ENCODE results near the gene DERA.
"Not testable (repeated sequence)": the region's sequence is repeated elsewhere in the genome, so short reads cannot be mapped to it uniquely, and the experiment has no call there.

DERA gene

DNA sequence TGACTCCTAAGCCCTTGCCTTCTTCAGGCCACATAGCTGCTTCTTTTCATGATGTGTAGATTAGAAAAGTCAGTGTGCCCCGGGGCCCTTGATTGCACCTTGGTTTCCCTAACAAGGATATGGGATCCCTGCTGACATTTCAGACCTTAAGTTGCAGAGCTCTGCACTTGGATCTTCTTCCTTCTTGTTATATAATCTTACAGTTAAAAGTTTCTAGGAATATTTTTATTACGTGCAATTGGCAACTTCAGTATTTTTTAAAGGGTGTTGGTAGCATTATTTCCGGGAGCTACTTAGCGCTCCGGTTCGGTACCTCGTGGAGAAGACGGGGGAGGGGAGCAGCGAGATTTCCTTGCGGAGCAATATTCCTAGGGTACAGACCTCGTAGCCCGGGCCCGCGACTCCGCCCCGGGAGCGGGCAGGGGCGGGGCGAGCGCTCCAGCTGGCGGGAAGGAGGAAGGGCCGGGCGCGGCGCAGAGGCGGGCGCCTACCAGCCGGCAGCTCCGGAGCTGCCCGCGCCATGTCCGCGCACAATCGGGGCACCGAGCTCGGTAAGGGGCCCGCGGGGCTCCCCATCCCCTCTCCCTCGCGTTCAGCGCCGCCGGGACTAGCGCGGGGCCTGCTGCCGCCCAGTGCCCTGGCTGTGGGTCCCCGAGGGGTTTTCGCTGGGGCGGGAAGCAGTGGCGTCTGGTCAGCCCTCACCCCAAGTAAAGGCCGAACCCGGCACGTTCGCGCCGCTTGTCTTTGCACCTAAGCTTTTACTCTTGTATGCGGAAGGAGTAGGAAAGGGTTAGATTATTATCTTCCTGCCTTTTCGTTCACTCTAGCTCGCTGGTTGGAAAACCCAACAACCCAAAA lies at the start of gene DERA:
Gene DERA, plus strand, starts transcription at position 469 of the 858 bp plus-strand sequence. Its CDS starts 52 bp downstream, at position 521.
- DNase-seq = peak; percentile 58 to 70

GRCh38 chr12:15861404-15861803 lies 49.7 kb upstream of the DERA start:
- no peak for DNase-seq

DNA sequence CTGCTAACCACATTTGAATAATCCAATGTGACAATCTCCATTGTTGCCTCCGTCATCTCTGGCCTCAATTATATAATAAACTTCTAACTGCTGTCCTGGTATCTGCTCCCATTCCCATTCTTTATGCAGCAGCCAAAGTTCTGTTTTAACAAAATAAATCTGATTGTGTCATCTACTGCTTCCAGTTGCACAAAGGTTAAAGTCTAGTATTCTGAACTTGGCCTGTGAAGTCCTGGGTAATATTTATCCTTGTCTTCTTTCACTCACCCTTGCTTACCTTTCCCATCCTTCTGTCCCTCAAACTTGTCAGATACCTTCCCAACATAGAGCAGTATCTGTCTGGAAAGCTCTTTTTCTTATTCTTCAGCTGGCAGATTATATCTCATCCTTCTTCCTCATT lies 48.3 kb upstream of the DERA start:
- DNase-seq = no peak

DNA sequence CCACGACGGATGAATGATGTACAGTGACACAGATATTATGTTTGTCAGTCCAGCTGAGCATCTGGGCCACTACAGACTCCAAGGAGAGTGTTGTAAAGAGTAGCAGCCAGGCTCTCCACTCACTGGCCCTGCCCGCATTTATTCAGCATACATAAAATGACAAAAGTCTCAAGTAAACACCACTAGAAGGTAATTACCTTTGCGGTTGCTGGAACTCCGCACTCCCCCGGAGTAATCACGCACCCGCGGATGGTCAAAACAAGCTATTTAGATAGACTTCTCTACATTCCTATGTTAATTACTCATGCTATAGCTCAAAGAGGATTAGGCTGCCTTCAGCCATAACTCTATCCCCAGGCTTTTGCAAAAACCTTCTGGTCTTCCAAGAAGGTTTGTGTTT lies 47.8 kb upstream of the DERA start:
- no peak for DNase-seq

- DNase-seq = no peak
Measured at GRCh38 chr12:15863984-15864383, 47.1 kb upstream of the DERA start.

DNA sequence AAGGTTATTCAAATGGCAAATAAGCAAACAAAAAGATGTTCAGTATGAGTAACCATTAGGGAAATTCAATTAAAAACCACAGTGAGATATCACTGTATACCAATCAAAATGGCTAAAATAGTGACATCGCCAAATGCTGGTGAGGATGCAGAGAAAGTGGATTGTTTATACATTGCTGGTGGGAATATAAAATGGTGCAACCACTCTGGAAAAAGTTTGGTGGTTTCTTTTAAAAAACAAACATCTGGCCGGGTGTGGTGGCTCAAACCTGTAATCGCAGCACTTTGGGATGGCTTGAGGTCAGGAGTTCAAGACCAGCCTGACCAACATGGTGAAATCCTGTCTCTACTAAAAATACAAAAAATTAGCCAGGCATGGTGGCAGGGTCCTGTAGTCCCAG lies 42.9 kb upstream of the DERA start:
- DNase-seq = no peak

DNA sequence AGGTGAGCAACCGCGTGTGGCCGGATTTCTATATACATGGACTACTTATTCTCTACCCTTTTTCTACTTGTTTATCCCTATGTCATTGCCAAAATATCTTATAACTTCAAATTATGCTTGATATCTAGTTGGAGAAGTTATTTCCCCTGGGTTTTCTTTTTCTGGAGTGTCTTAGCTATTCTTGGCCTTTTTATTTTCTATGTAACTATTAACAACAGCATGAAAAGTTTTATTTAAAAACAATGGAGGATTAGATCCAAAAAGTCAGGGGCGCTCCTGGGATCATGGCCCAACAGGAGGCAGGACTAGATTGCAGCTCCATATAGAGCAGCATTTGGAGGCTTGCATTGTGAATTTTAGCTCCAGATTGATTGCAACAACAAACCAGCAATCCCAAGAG lies 37.6 kb upstream of the DERA start:
- no peak for DNase-seq

- not testable (repeated sequence) for DNase-seq
Measured at GRCh38 chr12:15874556-15875145, 36.5 kb upstream of the DERA start.

DNA sequence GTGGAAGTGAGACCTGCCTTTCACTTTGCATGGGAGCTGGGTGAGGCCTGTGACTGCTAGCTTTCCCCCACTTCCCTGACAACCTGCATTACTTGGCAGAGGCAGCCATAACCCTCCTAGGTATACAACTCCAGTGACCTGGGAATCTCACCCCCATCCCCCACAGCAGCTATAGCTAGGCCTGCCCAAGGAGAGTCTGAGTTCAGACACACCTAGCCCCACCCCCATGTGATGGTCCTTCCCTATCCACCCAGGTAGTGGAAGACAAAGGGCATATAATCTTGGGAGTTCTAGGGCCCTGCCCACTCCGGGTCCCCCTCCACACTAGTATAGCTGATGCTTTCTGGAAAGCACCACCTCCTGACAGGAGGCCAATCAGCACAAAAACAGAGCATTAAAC lies 35.3 kb upstream of the DERA start:
- DNase-seq = no peak

GRCh38 chr12:15879413-15879812 lies 31.7 kb upstream of the DERA start:
- no peak for DNase-seq

GRCh38 chr12:15880721-15881120 lies 30.4 kb upstream of the DERA start:
- DNase-seq = no peak

DNA sequence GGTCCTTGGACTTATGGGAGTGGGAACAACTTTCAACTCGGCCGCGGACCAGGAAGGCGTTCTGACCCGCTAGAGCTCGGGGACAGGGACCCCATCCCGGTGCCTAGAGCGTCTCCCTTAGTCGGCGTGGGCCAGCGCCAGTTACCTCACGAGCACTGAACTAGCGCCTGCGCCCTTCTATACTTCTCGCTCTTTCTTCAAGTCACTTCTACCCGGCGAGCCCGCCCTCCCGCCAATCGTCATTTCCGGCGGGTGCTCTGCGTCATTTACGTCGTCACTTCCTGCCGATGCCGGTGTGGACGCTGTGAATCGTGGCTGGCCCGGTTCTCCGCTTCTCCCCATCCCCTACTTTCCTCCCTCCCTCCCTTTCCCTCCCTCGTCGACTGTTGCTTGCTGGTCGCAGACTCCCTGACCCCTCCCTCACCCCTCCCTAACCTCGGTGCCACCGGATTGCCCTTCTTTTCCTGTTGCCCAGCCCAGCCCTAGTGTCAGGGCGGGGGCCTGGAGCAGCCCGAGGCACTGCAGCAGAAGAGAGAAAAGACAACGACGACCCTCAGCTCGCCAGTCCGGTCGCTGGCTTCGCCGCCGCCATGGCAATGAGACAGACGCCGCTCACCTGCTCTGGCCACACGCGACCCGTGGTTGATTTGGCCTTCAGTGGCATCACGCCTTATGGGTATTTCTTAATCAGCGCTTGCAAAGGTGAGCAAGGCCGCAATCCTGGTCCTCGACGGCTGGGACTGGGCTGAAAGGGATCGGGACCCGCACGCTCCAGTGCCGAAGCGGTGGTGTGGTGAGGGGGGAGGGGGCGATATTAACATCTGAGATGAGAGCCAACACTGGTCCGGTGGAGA lies 28.8 kb upstream of the DERA start, which contains the start of gene STRAP:
Gene STRAP, plus strand, starts transcription at position 270 of the 854 bp plus-strand sequence. Its CDS starts 321 bp downstream, at position 591.
- peak; percentile 88 to 95 for DNase-seq

DNA sequence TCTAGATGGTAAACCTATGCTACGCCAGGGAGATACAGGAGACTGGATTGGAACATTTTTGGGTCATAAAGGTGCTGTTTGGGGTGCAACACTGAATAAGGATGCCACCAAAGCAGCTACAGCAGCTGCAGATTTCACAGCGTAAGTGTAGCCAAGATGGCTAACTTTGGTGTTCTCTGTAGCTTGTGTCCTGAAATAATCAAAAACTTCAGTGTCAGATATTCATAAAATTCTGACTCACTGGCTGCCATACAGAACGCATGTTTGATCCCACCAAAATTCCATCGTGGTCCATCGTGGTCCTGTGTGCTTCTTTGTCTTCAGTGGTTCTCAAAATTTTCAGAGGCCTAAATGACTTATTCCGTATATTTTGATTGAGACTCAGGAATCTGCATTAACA lies 27.6 kb upstream of the DERA start:
- no peak for DNase-seq

- no peak for DNase-seq
Measured at GRCh38 chr12:15886372-15887042, 24.6 kb upstream of the DERA start.

- DNase-seq = no peak
Measured at GRCh38 chr12:15887043-15887817, 23.9 kb upstream of the DERA start.

- DNase-seq = no peak
Measured at GRCh38 chr12:15892645-15893259, 18.4 kb upstream of the DERA start.

DNA sequence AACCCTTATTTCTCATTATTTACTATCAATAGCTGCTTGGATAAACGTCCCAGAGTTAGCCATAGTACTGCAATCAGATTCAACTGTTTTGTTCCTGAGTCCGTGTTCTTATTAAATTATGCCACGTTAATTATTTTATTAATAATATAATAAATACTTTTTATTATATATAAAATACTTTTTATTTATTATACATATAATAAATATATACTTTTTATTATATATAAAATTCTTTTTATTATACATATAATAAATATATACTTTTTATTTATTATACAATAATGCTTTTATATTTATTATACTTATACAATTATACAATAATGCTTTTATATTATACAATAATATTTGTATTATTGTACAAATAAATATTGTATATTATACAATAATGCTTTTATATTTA lies 17.9 kb upstream of the DERA start:
- no peak for DNase-seq

DNA sequence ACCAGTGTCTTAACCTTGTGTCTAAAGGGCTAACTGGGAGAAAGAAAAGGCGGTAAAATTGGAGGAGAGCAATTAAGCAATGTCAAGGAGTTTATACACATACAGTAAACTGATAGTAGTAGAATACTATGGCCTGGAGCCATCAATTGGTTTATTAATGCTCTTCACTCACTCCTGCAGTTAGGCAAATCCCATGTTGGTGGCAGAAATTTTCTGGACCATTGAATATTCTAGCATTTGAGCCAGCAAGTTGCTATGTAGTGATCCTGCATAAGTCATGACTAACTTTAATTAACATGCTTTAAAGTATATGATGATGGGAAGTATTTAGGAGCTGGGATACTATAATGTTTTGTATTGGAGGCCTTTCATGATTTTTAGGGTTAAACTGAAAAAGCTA lies 14.3 kb upstream of the DERA start:
- no peak for DNase-seq

GRCh38 chr12:15897433-15897832 lies 13.7 kb upstream of the DERA start:
- DNase-seq = no peak

DNA sequence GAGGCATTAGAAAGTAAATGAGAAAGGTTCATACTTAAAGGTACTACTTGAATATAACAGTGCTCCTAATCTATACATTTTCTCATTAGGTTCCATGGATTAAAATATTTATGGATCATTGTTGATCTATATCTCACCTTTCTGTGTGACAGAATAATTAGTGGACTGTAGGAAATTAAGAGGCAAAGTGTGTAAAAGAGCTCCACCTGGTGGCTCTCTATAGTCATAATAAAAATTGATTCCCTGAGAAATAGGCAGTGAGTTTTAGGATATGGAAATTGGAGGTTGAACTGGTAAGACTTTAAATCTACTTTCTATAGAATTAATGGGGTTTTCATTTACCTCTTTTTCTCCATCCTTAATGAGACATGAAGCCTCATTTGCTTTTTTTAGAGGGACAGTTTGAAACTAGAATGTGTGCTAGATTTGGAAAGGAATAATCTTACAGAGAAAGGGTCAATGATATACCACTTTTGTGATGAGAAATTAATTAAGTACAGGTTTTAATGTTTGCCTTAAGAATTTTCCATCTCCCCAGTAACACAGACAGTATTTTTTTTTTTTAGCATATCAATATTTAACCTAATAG lies 11.8 kb upstream of the DERA start:
- DNase-seq = peak; percentile 2 to 22

DNA sequence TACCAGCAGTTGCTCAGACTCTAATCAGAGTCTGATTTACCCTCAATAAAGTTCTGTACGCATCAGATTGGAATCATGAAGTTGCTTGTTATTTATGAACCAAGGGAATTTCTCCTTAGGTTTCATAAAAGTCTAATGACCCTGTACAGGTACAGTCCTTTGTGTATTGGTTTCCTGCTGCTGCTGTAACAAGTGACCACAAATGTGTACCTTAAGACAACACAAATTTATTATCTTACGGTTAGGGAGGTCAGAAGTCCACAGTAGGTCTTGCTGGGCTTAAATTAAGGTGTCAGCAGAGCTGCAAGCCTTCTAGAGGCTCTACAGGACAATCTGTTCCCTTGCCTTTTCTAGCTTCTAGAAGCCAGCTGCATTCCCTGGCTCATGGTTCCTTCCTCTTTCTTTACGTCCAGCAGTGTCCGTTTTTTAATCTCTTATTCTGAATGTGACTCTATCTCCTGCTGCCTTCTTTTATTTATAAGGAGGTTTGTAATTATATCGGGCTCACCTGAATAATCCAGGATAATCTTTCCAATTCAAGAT lies 6.7 kb upstream of the DERA start:
- no peak for DNase-seq
